WTC11 (cell line): ENCODE measurements around the gene TGFBR1.

Source experiments
- ATF1 ChIP-seq: sonication (generic); formaldehyde crosslinking; IDR thresholded peaks from 2 replicates; pipeline ENCODE4 v1.8.1; 2023; ENCODE audit warnings: mild to moderate bottlenecking, moderate library complexity, missing genetic modification reagents
- CREB1 ChIP-seq: sonication (generic); formaldehyde crosslinking; IDR thresholded peaks from 2 replicates; pipeline ENCODE4 v1.8.0; 2023; ENCODE audit warnings: mild to moderate bottlenecking, missing genetic modification reagents
- HMGXB4 ChIP-seq: sonication (generic); formaldehyde crosslinking; IDR thresholded peaks from 2 replicates; pipeline ENCODE4 v1.8.1; 2023; ENCODE audit warnings: mild to moderate bottlenecking, moderate library complexity, missing genetic modification reagents
- RELA ChIP-seq: sonication (generic); formaldehyde crosslinking; IDR thresholded peaks from 2 replicates; pipeline ENCODE4 v1.8.1; 2022; ENCODE audit warnings: missing genetic modification reagents, mild to moderate bottlenecking, borderline replicate concordance
- SP1 ChIP-seq: sonication (generic); formaldehyde crosslinking; conservative IDR thresholded peaks from 2 replicates; pipeline ENCODE4 v1.8.1; 2022; ENCODE audit warnings: missing genetic modification reagents
- TEAD1 ChIP-seq: sonication (generic); formaldehyde crosslinking; IDR thresholded peaks from 2 replicates; pipeline ENCODE4 v1.8.0; 2022; ENCODE audit warnings: mild to moderate bottlenecking, missing genetic modification reagents
- TF ChIP-seq, protein P1 (sequence below): fragments of 250-450 bp; sonication (Bioruptor Pico); IDR thresholded peaks from 2 replicates; pipeline ENCODE4 v1.9.0; 2021; ENCODE audit warnings: mild to moderate bottlenecking
- TF ChIP-seq, protein P2 (sequence below): sonication (generic); formaldehyde crosslinking; IDR thresholded peaks from 2 replicates; pipeline ENCODE4 v1.8.1; 2022; ENCODE audit warnings: low read depth, missing genetic modification reagents, borderline replicate concordance
- TF ChIP-seq, protein P3 (sequence below): sonication (generic); formaldehyde crosslinking; IDR thresholded peaks from 2 replicates; pipeline ENCODE4 v1.8.0; 2022; ENCODE audit warnings: mild to moderate bottlenecking, missing genetic modification reagents
- TF ChIP-seq, protein P4 (sequence below): fragments of 200-600 bp; IDR thresholded peaks from 2 replicates; pipeline ENCODE4 v1.8.0; 2022; ENCODE audit warnings: antibody characterized with exemption
- TF ChIP-seq, protein P5 (sequence below): sonication (generic); formaldehyde crosslinking; IDR thresholded peaks from 2 replicates; pipeline ENCODE4 v1.8.1; 2023; ENCODE audit warnings: mild to moderate bottlenecking, missing genetic modification reagents, borderline replicate concordance

DNA sequence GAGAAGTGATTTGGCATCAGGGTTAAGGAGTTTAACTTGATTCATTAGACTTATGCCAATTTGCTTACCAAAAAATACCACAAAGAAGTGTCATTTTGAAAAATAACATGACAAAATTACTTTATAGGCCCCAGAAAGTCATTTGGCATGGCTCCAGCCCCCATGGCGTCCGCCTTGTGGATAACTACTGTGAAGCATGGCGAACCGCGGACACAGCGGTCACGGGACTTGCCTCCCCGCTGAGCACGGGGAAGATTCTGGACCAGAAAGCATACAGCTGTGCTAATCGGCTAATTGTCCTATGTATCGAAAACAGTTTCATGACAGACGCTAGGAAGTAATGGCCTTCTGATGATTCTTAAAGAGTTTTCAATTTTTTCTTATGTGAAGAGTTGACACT lies 35.4 kb upstream of the TGFBR1 start:
- no peak for TF ChIP-seq HMGXB4 (CRISPR knock-in tag)
- TF ChIP-seq, protein P1, sequence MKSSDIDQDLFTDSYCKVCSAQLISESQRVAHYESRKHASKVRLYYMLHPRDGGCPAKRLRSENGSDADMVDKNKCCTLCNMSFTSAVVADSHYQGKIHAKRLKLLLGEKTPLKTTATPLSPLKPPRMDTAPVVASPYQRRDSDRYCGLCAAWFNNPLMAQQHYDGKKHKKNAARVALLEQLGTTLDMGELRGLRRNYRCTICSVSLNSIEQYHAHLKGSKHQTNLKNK (CRISPR knock-in tag), result no peak
- TF ChIP-seq TEAD1 (CRISPR knock-in tag), result no peak
- TF ChIP-seq, protein P2, sequence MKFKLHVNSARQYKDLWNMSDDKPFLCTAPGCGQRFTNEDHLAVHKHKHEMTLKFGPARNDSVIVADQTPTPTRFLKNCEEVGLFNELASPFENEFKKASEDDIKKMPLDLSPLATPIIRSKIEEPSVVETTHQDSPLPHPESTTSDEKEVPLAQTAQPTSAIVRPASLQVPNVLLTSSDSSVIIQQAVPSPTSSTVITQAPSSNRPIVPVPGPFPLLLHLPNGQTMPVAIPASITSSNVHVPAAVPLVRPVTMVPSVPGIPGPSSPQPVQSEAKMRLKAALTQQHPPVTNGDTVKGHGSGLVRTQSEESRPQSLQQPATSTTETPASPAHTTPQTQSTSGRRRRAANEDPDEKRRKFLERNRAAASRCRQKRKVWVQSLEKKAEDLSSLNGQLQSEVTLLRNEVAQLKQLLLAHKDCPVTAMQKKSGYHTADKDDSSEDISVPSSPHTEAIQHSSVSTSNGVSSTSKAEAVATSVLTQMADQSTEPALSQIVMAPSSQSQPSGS (CRISPR knock-in tag), result no peak
- no peak for TF ChIP-seq RELA (CRISPR knock-in tag)
- TF ChIP-seq, protein P3, sequence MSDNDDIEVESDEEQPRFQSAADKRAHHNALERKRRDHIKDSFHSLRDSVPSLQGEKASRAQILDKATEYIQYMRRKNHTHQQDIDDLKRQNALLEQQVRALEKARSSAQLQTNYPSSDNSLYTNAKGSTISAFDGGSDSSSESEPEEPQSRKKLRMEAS (CRISPR knock-in tag), result no peak
- TF ChIP-seq, protein P4, sequence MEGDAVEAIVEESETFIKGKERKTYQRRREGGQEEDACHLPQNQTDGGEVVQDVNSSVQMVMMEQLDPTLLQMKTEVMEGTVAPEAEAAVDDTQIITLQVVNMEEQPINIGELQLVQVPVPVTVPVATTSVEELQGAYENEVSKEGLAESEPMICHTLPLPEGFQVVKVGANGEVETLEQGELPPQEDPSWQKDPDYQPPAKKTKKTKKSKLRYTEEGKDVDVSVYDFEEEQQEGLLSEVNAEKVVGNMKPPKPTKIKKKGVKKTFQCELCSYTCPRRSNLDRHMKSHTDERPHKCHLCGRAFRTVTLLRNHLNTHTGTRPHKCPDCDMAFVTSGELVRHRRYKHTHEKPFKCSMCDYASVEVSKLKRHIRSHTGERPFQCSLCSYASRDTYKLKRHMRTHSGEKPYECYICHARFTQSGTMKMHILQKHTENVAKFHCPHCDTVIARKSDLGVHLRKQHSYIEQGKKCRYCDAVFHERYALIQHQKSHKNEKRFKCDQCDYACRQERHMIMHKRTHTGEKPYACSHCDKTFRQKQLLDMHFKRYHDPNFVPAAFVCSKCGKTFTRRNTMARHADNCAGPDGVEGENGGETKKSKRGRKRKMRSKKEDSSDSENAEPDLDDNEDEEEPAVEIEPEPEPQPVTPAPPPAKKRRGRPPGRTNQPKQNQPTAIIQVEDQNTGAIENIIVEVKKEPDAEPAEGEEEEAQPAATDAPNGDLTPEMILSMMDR, result no peak
- TF ChIP-seq, protein P5, sequence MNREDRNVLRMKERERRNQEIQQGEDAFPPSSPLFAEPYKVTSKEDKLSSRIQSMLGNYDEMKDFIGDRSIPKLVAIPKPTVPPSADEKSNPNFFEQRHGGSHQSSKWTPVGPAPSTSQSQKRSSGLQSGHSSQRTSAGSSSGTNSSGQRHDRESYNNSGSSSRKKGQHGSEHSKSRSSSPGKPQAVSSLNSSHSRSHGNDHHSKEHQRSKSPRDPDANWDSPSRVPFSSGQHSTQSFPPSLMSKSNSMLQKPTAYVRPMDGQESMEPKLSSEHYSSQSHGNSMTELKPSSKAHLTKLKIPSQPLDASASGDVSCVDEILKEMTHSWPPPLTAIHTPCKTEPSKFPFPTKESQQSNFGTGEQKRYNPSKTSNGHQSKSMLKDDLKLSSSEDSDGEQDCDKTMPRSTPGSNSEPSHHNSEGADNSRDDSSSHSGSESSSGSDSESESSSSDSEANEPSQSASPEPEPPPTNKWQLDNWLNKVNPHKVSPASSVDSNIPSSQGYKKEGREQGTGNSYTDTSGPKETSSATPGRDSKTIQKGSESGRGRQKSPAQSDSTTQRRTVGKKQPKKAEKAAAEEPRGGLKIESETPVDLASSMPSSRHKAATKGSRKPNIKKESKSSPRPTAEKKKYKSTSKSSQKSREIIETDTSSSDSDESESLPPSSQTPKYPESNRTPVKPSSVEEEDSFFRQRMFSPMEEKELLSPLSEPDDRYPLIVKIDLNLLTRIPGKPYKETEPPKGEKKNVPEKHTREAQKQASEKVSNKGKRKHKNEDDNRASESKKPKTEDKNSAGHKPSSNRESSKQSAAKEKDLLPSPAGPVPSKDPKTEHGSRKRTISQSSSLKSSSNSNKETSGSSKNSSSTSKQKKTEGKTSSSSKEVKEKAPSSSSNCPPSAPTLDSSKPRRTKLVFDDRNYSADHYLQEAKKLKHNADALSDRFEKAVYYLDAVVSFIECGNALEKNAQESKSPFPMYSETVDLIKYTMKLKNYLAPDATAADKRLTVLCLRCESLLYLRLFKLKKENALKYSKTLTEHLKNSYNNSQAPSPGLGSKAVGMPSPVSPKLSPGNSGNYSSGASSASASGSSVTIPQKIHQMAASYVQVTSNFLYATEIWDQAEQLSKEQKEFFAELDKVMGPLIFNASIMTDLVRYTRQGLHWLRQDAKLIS (CRISPR knock-in tag), result no peak
- no peak for TF ChIP-seq CREB1 (CRISPR knock-in tag)
- TF ChIP-seq SP1 (CRISPR knock-in tag), result no peak
- TF ChIP-seq ATF1 (CRISPR knock-in tag), result no peak
